Measurements from ENCODE around the gene FRYL. TPM values are rescaled to one million over a fixed set of nuclear protein-coding genes. Genes with fewer than 3 reads are reported as not detected.
A peak's percentile ranks its signal among the peaks of the same experiment; 100 is the strongest.
"Not testable (repeated sequence)": the region's sequence is repeated elsewhere in the genome, so short reads cannot be mapped to it uniquely, and the experiment has no call there.

Gene FRYL
- total RNA-seq, 2 donors from 2014 or later = 29.7 to 47.0 TPM

GRCh38 chr4:48687313-48688051, 92.6 kb downstream of the FRYL start:
- TF ChIP-seq POLR2A (IDR thresholded peaks at IDR 0.05) = no peak
- no peak for TF ChIP-seq CTCF (IDR thresholded peaks at IDR 0.05)
- H3K27me3 ChIP-seq = no peaks in the 10 kb centered on the region
- no peaks in the 10 kb centered on the region for H3K9me3 ChIP-seq
- no peak for DNase-seq
- intact Hi-C loops (cut with DNase I) = no loop called here
- no peaks in the 10 kb centered on the region for H3K36me3 ChIP-seq (replicated peaks in 1 of 2; ENCODE audit: insufficient read depth in 1 of 2, low read depth in 2 of 2)
- peaks cover 18% of the 10 kb centered on the region for H3K4me1 ChIP-seq
- no peak overlapping the region for H3K4me3 ChIP-seq
- no peak overlapping the region for H3K27ac ChIP-seq
- no peak for ATAC-seq
- 79 to 83% methylated on average over 10 of the region's 10 CpGs for WGBS, 2 donors

DNA sequence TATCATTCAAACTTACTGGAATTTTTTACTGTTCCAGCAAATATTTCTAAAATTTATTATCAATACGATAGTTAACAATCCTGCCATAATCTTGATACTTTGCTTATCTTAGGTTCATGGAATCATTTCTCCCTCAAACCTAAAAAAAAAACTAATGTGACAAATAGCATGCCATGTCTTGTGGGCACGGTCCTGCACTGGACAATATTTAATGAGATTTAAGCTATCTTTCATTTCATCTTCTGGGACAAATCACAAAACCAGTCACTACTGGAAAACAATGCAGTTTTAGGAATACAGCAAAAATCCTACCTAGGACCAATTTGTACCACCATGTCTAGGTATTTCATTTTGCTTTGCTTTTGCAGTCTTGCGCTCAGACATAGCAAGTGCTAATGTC, 93.7 kb downstream of the FRYL start:
- no peak for ATAC-seq
- intact Hi-C loops (cut with DNase I) = no loop called here
- Histone ChIP-seq H3K4me3 (no peak overlapping the region), H3K27me3 (no peaks in the 10 kb centered on the region), H3K4me1 (peaks cover 23% of the 10 kb centered on the region), H3K27ac (no peak overlapping the region), H3K36me3 (replicated peaks in 1 of 2; ENCODE audit: insufficient read depth in 1 of 2, low read depth in 2 of 2) (no peaks in the 10 kb centered on the region), H3K9me3 (no peaks in the 10 kb centered on the region)
- TF ChIP-seq POLR2A (IDR thresholded peaks at IDR 0.05) (no peak), CTCF (IDR thresholded peaks at IDR 0.05) (no peak)
- WGBS, 2 donors = 76 to 79% methylated on average over 3 of the region's 3 CpGs
- DNase-seq = no peak

DNA sequence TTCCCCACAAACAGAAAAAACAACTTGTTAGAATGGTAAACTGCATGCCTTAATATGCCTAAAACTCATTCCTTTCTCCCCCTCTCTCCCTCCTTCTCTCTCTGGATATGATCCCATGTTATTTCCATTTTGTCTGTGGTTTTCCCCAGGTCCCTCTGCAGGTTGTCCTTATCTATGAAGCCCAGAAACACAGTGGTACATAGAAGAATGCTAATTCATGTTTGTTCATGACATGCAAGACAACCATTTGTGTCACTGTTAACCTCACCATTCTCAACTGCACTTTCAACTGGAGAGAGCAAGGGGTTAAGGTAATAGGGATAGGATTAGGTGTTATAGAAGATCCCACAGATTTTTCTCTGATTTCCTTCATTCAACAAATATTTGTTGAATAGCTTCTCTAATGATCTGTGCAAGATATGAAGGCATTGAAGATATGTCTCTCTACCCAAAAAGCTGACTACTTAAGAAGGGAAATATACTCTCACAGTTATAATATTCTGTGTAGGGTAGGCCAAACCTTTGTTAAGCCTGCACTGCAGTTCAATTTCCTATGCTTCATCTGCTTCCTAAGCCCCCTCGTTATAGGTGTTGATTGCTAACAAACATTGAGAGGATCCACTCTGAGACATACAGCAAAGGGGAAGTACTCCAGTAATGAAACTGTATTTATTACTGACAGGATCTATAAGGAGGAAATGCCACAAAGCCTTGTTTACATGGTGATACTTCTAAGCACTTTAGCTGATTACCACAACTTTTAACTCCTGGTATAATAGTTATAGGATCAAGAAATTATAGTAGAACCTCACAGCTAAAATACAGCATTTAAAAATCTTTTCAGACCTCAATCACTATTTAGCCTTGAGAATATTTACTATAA, 96.1 kb downstream of the FRYL start:
- Histone ChIP-seq H3K9me3 (no peaks in the 10 kb centered on the region), H3K36me3 (replicated peaks in 1 of 2; ENCODE audit: insufficient read depth in 1 of 2, low read depth in 2 of 2) (no peaks in the 10 kb centered on the region), H3K27ac (no peak overlapping the region), H3K4me3 (no peak overlapping the region), H3K4me1 (peaks cover 18% of the 10 kb centered on the region), H3K27me3 (no peaks in the 10 kb centered on the region)
- intact Hi-C loops (cut with DNase I) = no loop called here
- 33% methylated on average over 1 of the region's 1 CpG for WGBS, 2 donors
- ATAC-seq (no peak), DNase-seq (no peak)
- TF ChIP-seq POLR2A (IDR thresholded peaks at IDR 0.05) = no peak
- TF ChIP-seq CTCF (IDR thresholded peaks at IDR 0.05) = no peak

DNA sequence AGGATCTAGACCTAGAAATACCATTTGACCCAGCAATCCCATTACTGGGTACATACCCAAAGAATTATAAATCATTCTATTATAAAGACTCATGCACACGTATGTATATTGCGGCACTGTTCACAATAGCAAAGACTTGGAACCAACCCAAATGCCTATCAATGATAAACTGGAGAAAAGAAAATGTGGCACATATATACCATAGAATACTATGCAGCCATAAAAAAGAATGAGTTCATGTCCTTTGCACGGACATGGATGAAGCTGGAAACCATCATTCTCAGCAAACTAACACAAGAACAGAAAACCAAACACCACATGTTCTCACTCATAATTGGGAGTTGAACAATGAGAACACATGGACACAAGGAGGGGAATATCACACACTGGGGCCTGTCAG, 97.2 kb downstream of the FRYL start:
- H3K27me3 ChIP-seq; DNase-seq; intact Hi-C loops (cut with DNase I); H3K4me3 ChIP-seq; ATAC-seq; H3K27ac ChIP-seq; H3K9me3 ChIP-seq; H3K36me3 ChIP-seq (replicated peaks in 1 of 2; ENCODE audit: insufficient read depth in 1 of 2, low read depth in 2 of 2): not testable (repeated sequence)
- H3K4me1 ChIP-seq = peaks cover 15% of the 10 kb centered on the region
- 85% methylated on average over 3 of the region's 3 CpGs for WGBS, 2 donors

DNA sequence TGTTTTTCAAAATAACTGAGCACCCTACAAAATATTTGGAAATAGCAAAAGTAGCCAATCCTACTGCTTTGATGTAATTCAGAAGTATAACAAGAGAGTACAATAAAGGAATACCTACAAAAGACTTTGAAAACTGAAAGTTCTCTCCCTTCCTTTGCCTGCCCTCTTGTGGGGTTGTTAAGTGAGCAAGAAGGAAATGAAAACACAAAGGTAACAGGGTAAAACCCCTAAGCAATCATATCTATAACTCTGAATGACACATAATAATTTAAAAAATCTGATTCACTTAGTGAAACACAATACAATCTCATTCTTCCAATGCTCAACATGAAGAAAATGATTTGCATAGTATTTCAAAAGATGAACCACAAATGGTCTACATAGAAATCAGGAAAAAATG, 98.2 kb downstream of the FRYL start:
- ATAC-seq = peak; percentile 70
- DNase-seq = peak in 1 of 4 donors; percentile 37
- peak overlapping the region in 1 of 4 donors; percentile 65 for H3K27ac ChIP-seq
- H3K4me1 ChIP-seq = peaks cover 13% of the 10 kb centered on the region
- H3K36me3 ChIP-seq (replicated peaks in 1 of 2; ENCODE audit: insufficient read depth in 1 of 2, low read depth in 2 of 2) = no peaks in the 10 kb centered on the region
- no peaks in the 10 kb centered on the region for H3K27me3 ChIP-seq
- H3K4me3 ChIP-seq = no peak overlapping the region
- TF ChIP-seq CTCF (IDR thresholded peaks at IDR 0.05) (peak in 5 of 7 experiments; percentile 35 to 54 (median 40)), POLR2A (IDR thresholded peaks at IDR 0.05) (no peak)
- intact Hi-C loops (cut with DNase I) = no loop called here
- no peaks in the 10 kb centered on the region for H3K9me3 ChIP-seq
